ENCODE results near the gene DTWD2. TPM values are rescaled to one million over a fixed set of nuclear protein-coding genes. Genes with fewer than 3 reads are reported as not detected.
"Not testable (repeated sequence)": the region's sequence is repeated elsewhere in the genome, so short reads cannot be mapped to it uniquely, and the experiment has no call there.

The DTWD2 gene
- polyA plus RNA-seq, 1 experiment, result 1.8 TPM

- no peak for DNase-seq (ENCODE audit: low read depth)
- Histone ChIP-seq H3K36me3 (ENCODE audit: control insufficient read depth, insufficient read depth, low read length) (no peaks in the 10 kb centered on the region), H3K4me3 (ENCODE audit: low read depth, low read length) (no peak overlapping the region), H3K27me3 (ENCODE audit: control insufficient read depth, insufficient read depth, low read length) (no peaks in the 10 kb centered on the region)
- CTCF ChIA-PET, result interaction anchor here (7.0 kb wide), 1 partner anchor 8 kb away, joined by 35 read pairs; the partner anchor contains the start of gene DTWD2
- POLR2A ChIA-PET, result no interaction called here
- TF ChIP-seq, protein P1, sequence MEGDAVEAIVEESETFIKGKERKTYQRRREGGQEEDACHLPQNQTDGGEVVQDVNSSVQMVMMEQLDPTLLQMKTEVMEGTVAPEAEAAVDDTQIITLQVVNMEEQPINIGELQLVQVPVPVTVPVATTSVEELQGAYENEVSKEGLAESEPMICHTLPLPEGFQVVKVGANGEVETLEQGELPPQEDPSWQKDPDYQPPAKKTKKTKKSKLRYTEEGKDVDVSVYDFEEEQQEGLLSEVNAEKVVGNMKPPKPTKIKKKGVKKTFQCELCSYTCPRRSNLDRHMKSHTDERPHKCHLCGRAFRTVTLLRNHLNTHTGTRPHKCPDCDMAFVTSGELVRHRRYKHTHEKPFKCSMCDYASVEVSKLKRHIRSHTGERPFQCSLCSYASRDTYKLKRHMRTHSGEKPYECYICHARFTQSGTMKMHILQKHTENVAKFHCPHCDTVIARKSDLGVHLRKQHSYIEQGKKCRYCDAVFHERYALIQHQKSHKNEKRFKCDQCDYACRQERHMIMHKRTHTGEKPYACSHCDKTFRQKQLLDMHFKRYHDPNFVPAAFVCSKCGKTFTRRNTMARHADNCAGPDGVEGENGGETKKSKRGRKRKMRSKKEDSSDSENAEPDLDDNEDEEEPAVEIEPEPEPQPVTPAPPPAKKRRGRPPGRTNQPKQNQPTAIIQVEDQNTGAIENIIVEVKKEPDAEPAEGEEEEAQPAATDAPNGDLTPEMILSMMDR (IDR thresholded peaks at IDR 0.05; ENCODE audit: insufficient read depth, low read depth, low read length), result no peak
Observed at GRCh38 chr5:118996098-118996497, 7.8 kb upstream of the DTWD2 start.

- H3K4me3 ChIP-seq (ENCODE audit: low read depth, low read length), result no peak overlapping the region
- H3K27me3 ChIP-seq (ENCODE audit: control insufficient read depth, insufficient read depth, low read length), result no peaks in the 10 kb centered on the region
- no peaks in the 10 kb centered on the region for H3K36me3 ChIP-seq (ENCODE audit: control insufficient read depth, insufficient read depth, low read length)
- ChIA-PET CTCF (interaction anchor here (1.1 kb wide), 1 partner anchor 418 kb away, joined by 4 read pairs; no protein-coding TSS in a partner anchor), POLR2A (no interaction called here)
- TF ChIP-seq, protein P1 (IDR thresholded peaks at IDR 0.05; ENCODE audit: insufficient read depth, low read depth, low read length), result no peak
- DNase-seq (ENCODE audit: low read depth), result no peak
Observed at GRCh38 chr5:118994595-118994994, 6.2 kb upstream of the DTWD2 start.

DNA sequence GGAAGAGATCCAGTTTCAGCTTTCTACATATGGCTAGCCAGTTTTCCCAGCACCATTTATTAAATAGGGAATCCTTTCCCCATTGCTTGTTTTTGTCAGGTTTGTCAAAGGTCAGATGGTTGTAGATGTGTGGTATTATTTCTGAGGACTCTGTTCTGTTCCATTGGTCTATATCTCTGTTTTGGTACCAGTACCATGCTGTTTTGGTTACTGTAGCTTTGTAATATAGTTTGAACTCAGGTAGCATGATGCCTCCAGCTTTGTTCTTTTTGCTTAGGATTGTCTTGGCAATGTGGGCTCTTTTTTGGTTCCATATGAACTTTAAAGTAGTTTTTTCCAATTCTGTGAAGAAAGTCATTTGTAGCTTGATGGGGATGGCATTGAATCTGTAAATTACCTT lies 4.8 kb upstream of the DTWD2 start:
- DNase-seq (ENCODE audit: low read depth); H3K27me3 ChIP-seq (ENCODE audit: control insufficient read depth, insufficient read depth, low read length); H3K4me3 ChIP-seq (ENCODE audit: low read depth, low read length); POLR2A ChIA-PET; H3K36me3 ChIP-seq (ENCODE audit: control insufficient read depth, insufficient read depth, low read length); CTCF ChIA-PET: not testable (repeated sequence)

DNA sequence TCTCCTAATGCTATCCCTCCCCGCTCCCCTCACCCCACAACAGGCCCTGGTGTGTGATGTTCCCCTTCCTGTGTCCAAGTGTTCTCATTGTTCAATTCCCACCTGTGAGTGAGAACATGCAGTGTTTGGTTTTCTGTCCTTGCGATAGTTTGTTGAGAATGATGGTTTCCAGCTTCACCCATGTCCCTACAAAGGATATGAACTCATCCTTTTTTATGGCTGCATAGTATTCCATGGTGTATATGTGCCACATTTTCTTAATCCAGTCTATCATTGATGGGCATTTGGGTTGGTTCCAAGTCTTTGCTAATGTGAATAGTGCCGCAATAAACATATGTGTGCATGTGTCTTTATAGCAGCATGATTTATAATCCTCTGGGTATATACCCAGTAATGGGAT lies 3.7 kb upstream of the DTWD2 start:
- H3K4me3 ChIP-seq (ENCODE audit: low read depth, low read length); POLR2A ChIA-PET; H3K27me3 ChIP-seq (ENCODE audit: control insufficient read depth, insufficient read depth, low read length); DNase-seq (ENCODE audit: low read depth); CTCF ChIA-PET; H3K36me3 ChIP-seq (ENCODE audit: control insufficient read depth, insufficient read depth, low read length): not testable (repeated sequence)

GRCh38 chr5:118990582-118990981 lies 2.2 kb upstream of the DTWD2 start:
- DNase-seq (ENCODE audit: low read depth), result no peak
- H3K27me3 ChIP-seq (ENCODE audit: control insufficient read depth, insufficient read depth, low read length), result no peaks in the 10 kb centered on the region
- H3K4me3 ChIP-seq (ENCODE audit: low read depth, low read length), result no peak overlapping the region
- TF ChIP-seq, protein P1 (IDR thresholded peaks at IDR 0.05; ENCODE audit: insufficient read depth, low read depth, low read length), result no peak
- ChIA-PET CTCF (interaction anchor here (0.5 to 6.6 kb wide), 2 partner anchors 58 to 421 kb away, joined by 3 to 74 read pairs; no protein-coding TSS in a partner anchor), POLR2A (no interaction called here)
- H3K36me3 ChIP-seq (ENCODE audit: control insufficient read depth, insufficient read depth, low read length), result no peaks in the 10 kb centered on the region

GRCh38 chr5:118989816-118990215 lies 1.5 kb upstream of the DTWD2 start:
- H3K4me3 ChIP-seq (ENCODE audit: low read depth, low read length), result no peak overlapping the region
- H3K27me3 ChIP-seq (ENCODE audit: control insufficient read depth, insufficient read depth, low read length), result no peaks in the 10 kb centered on the region
- no peaks in the 10 kb centered on the region for H3K36me3 ChIP-seq (ENCODE audit: control insufficient read depth, insufficient read depth, low read length)
- TF ChIP-seq, protein P1 (IDR thresholded peaks at IDR 0.05; ENCODE audit: insufficient read depth, low read depth, low read length), result no peak
- ChIA-PET CTCF (interaction anchor here (0.6 to 6.6 kb wide), 4 partner anchors 9 to 422 kb away, joined by 3 to 74 read pairs (median 19); no protein-coding TSS in a partner anchor), POLR2A (no interaction called here)
- no peak for DNase-seq (ENCODE audit: low read depth)
